OCI-M1 (cell line): ENCODE data around the gene RAD9B.
"Not testable (repeated sequence)": the region's sequence is repeated elsewhere in the genome, so short reads cannot be mapped to it uniquely, and the experiment has no call there.

Source experiments
- DNase-seq: peaks from one replicate; lab custom pipeline; 2025; lab: John Stamatoyannopoulos, UW

Gene RAD9B

DNA sequence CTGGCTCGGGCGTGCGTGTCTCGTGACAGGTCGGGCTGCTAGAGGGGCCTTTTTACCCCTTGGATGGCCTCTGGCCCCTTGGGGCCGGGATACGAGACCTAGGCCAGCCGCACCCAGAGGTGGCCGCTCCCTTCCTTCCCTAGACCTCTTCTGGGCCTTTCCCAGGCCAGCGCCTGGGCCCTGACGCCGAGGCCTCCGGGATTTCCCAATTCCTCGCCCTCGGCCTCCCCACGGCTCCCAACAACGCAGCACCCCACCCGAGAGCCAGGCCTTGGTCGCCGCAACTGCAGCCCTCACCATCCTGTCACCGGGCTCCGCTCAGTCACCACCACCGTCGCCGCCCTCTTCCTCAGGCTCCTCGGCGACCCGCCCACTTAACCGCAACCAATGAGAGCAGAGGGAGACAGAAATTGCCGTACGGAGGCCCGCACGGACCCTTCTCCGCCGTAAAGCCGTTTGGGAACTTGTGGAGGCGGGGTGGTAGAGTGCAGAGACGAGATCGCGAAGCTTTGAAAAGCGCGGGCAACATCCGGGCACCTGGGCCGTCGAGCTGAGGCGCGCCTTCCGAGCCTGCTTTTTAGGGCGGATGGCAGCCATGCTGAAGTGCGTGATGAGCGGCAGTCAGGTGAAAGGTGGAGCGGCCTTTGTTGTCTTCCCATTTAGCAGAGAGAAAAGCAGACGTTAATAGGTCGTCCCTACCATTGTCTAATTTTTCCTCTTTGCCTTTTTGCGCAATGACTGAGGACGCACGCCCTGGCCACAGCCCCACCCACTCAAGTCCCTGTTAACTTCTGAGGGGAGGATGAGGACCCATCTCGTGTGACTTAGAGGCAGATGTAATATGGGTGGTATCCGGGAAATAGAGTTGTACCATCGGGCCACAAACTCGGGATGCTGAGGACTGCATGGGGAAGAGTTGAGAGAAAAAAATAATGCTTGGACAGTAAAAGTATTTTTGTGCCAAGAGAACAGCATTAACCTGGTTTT is at the start of gene RAD9B, which contains the start of gene VPS29:
TSS of gene RAD9B (plus strand) at position 580 of the 987 bp plus-strand sequence. CDS start at position 587, 7 bp downstream.
TSS of gene VPS29 (minus strand) at position 360 of the 987 bp plus-strand sequence. CDS start at position 300, 60 bp downstream.
- peak; percentile 99 for DNase-seq

DNA sequence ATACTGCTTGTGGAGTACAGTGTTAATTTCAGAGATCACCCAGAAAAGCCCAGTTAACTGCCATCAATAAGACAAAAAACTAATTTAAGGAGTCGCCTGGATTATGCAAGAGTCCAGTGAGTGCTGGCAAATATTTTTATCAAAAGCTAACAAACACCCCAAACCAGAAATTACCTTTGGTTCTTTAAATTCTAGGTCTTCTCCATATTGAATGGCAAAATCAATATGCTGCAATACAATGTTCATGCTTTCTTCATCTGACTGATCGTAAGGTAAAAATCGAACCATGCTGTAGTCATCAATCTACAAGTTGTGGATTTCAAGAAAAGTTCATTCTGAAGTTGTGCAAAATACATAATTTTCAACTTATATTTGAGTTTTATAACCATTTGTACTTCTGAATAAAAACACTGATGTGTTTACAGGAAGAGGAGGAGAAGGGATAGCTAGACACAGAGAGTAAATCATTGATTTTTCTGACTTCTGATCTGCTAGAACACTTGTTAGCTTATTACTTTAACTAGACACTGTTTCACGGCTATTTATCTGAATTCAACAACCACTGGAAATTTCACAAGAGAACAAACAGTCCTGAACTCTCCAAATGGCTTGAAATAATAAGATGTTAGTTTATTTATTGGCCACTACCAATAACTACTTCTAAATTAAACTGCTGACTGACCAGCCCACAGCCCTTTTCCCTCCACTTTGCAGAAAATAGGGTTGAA is 48.4 kb upstream of the RAD9B start:
- DNase-seq, result no peak

DNA sequence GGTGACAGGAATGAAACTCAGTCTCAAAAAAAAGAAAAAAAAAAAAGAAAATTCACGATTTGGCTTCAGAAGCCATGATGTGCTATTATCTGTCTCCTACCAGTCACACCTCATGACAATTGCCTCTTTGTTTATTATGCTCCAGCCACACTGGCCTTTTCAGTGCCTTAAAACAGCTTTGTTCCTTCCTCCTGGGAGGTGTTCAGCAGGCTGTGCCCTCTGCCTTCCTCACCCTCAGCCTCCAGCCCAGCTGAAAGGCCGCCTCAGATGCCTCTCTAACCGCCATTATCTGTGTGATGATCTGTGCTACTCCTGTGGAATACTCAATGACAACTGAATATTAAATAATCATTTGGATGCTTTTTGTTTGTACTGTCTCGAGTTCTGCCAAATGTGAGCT is 43.4 kb upstream of the RAD9B start:
- DNase-seq, result no peak

DNA sequence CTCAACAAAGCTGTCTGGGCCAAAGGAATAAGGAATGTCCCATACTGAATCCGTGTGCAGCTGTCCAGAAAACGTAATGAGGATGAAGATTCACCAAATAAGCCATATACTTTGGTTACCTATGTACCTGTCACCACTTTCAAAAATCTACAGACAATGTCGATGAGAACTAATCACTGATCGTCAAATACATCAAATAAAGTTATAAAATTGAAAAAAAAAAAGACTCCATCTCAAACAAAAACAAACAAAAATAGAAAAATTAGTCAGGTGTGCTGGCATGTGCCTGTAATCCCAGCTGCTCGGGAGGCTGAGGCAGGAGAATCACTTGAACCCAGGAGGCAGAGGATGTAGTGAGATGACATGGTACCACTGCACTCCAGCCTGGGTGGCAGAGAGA is 40.9 kb upstream of the RAD9B start:
- DNase-seq, result not testable (repeated sequence)

GRCh38 chr12:110465024-110465423 is 37.1 kb upstream of the RAD9B start:
- no peak for DNase-seq

DNA sequence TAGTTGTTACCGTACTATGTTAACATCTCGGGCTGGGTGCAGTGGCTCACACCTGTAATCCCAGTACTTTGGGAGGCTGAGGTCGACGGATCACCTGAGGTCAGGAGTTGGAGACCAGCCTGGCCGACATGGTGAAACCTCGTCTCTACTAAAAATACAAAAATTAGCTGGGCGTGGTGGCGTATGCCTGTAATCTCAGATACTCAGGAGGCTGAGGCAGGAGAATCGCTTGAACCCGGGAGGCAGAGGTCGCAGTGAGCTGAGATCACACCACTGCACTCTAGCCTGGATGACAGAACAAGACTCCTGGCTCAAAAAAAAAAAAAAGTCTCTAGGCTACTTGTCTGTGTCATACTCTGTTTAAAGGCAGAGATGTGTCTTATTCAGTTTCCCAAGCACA is 36.4 kb upstream of the RAD9B start:
- not testable (repeated sequence) for DNase-seq

- peak; percentile 46 for DNase-seq
Measured at GRCh38 chr12:110466791-110467190, 35.3 kb upstream of the RAD9B start.

DNA sequence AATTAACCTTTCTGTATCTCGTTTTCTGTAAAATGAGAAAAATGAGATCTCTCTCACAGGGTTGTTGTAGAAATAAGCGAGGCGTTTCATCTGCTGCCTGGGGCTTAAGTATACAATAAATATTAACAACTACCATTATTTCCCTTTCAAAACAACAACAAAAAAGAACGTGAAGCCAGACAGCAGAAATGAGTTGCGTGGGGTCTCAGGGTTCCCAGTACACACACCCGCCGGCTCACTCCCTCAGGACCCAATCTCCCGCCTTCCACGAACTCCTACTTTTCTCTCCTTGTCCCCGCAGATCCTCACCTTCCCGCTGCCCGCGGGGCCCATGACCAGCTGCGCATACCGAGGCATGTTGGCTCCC is 34.3 kb upstream of the RAD9B start:
- no peak for DNase-seq

GRCh38 chr12:110468214-110469048 is 33.7 kb upstream of the RAD9B start, which contains the start of the genes FAM216A and GPN3:
Gene FAM216A, plus strand, starts transcription at chr12:110468845. Its CDS starts 31 bp downstream, at chr12:110468876.
Gene GPN3, minus strand, starts transcription at chr12:110468257. Its CDS starts 54 bp downstream, at chr12:110468203.
- DNase-seq, result peak; percentile 99

GRCh38 chr12:110475426-110475825 is 26.7 kb upstream of the RAD9B start:
- DNase-seq, result no peak

DNA sequence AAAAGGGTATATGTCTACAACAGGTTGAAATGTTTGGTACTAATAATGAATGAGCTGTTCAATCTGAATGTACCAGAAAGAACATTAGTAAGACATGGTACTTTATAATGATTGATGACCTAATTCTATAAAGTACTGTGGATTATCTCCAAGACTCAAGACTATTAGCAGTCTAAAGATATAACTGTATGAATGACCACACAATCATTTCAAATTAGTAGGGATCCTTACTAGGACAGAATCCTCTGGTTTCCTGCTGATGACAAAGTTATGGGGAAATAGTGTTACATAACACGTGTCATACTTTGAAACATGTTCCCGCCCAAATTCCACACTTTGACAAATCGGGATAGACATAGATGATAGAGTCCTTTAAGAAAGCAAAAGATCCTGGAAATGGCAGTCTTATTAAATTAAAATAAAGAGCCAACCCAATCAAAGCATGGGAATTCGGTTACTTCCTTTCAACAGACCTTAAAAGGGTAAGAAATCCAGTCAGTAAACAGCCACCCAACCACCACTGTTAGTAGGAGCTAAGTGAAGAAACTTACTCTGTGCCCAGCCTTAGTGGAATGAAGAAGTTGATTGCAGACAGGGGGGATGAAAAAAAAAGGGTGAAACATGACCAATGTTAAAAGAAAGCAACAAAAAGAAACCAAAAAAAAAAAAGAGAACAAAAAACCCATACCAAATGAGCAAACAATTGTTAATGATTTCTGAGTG is 3.0 kb upstream of the RAD9B start:
- peak; percentile 69 for DNase-seq

DNA sequence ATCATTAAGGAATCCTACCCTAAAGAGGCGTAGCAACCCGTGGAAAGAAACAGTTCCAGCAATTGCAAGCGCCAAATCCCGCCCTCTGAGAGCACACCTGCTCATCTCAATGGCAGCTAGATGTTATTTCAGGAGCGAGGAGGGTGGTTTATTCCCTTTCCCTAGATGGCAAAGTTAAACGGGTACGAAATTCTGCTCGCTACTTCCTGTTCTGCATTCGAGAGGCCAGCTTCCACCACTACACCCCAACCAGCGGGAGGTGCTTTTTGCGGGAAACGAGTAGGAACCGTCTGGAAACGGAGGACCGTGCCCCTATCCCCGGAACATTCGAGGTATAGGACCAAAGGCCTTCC is 756 bp upstream of the RAD9B start:
- DNase-seq, result peak; percentile 81

- peak; percentile 14 for DNase-seq
Measured at GRCh38 chr12:110503432-110503831, 1.3 kb downstream of the RAD9B start.

GRCh38 chr12:110505332-110505731 is 3.2 kb downstream of the RAD9B start:
- DNase-seq, result no peak

GRCh38 chr12:110508071-110508586 is 6.0 kb downstream of the RAD9B start:
- DNase-seq, result no peak

GRCh38 chr12:110513842-110514241 is 11.7 kb downstream of the RAD9B start:
- no peak for DNase-seq

- DNase-seq, result no peak
Measured at GRCh38 chr12:110514363-110514762, 12.2 kb downstream of the RAD9B start.

DNA sequence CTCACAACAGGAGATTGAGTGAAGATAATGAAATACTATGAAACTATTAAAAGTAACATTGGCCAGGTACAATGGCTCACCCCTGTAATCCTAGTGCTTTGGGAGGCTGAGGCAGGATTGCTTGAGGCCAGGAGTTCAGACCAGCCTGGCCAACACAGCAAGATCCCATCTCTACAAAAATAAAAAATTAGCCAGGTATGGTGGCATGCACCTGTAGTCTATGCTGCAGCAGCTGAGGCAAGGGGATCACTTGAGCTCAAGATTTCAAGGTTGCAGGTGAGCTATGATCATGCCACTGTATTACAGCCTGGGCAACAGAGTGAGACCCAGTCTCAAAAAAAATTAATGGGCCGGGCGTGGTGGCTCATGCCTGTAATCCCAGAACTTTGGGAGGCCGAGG is 14.9 kb downstream of the RAD9B start:
- no peak for DNase-seq

DNA sequence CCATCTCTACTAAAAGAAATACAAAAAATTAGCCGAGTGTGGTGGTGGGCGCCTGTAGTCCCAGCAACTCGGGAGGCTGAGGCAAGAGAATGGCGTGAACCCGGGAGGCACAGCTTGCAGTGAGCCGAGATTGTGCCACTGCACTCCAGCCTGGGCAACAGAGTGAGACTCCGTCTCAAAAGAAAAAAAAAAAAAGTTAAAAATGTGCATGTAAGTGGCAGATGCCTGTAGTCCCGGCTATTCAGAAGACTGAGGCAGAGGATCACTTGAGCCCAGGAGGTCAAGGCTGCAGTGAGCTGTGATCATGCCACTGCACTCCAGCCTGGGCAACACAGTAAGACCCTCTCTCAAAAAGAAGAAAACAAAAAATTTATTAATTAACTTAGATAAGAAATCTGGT is 15.9 kb downstream of the RAD9B start:
- not testable (repeated sequence) for DNase-seq

DNA sequence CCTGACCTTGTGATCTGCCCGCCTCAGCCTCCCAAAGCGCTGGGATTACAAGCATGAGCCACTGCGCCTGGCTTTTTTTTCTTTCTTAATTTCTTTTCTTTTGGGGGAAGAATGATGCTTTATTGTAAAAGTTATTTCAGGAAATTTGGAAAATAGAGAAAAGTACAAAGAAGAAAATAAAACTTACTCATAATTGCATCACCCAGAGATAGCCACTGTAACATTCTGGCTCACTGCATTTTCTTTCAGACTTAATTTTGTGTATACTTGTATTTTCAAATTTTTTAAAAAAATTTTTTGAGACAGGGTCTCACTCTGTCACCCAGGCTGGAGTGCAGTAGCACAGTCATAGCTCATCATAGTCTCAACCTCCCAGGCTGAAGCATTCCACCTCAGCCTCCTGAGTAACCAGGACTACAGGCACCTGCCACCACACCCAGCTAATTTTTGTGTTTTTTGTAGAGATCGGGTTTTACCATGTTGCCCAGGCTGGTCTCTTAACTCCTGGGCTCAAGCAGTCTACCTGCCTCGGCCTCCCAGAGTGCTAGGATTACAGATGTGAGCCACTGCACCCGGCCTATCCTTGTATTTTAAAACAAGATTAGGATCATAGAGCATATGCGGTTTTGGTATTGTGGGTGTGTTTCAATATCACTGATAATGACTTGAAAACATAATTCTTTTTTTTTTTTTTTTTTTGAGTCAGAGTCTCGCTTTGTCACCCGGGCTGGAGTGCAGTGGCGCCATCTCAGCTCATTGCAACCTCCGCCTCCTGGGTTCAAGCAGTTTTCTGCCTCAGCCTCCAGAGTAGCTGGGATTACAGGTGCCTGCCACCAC is 19.0 kb downstream of the RAD9B start:
- DNase-seq, result peak; percentile 49
